Measurements from ENCODE around the gene CAT. TPM values are rescaled to one million over a fixed set of nuclear protein-coding genes. Genes with fewer than 3 reads are reported as not detected.
"Not testable (repeated sequence)": the region's sequence is repeated elsewhere in the genome, so short reads cannot be mapped to it uniquely, and the experiment has no call there.

The CAT gene
- total RNA-seq, 1 donor from 2014 or later = 31.1 TPM

DNA sequence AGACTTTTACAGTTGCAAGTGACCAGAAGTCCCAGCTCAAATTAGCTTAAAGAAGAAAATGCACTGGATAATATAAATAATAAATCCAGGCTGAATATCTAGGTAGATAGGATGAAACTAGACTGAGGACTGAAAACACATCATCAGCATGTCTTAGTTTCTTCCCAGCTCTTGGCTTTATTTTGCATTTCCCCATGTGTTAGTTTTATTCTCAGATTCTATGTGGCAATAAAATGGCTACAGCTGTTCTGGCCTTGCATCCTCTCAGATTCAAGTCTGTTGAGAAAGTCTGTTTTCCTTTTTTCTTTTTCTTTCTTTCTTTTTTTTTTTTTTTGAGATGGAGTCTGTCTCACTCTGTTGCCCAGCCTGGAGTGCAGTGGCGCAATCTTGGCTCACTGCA, 22.6 kb upstream of the CAT start:
- Mint-ChIP-seq H3K9me3 (ENCODE audit: low read depth) (peaks cover 30% of the 10 kb centered on the region), H3K4me3 (ENCODE audit: unreplicated experiment) (no peak overlapping the region), H3K27me3 (ENCODE audit: low read depth) (peaks cover 12% of the 10 kb centered on the region), H3K4me1 (ENCODE audit: low read depth) (no peaks in the 10 kb centered on the region), H3K27ac (ENCODE audit: unreplicated experiment) (no peak overlapping the region), H3K36me3 (ENCODE audit: low read depth) (peaks cover 13% of the 10 kb centered on the region)
- TF ChIP-seq, protein P1, sequence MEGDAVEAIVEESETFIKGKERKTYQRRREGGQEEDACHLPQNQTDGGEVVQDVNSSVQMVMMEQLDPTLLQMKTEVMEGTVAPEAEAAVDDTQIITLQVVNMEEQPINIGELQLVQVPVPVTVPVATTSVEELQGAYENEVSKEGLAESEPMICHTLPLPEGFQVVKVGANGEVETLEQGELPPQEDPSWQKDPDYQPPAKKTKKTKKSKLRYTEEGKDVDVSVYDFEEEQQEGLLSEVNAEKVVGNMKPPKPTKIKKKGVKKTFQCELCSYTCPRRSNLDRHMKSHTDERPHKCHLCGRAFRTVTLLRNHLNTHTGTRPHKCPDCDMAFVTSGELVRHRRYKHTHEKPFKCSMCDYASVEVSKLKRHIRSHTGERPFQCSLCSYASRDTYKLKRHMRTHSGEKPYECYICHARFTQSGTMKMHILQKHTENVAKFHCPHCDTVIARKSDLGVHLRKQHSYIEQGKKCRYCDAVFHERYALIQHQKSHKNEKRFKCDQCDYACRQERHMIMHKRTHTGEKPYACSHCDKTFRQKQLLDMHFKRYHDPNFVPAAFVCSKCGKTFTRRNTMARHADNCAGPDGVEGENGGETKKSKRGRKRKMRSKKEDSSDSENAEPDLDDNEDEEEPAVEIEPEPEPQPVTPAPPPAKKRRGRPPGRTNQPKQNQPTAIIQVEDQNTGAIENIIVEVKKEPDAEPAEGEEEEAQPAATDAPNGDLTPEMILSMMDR (IDR thresholded peaks at IDR 0.05) = no peak
- no peak for DNase-seq (ENCODE audit: low spot score)

DNA sequence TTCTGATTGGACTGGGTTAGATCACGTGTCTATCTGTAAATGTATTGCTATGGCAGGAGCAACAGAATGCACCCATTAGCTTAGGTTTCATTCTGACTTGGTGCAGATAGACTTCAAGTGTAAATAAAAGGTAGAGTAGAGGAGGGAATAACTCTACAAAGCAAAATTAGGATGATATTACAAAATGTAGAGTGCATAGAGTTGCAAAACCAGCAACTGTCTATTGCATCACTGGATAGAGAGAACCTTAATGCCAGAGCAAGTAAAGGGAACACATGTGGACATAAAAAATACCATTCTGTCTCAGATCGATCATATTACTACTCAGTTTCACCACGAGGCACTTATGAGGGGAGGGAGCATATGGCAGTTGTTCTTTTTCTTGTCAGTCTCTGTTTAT, 22.0 kb upstream of the CAT start:
- no peak overlapping the region for H3K4me3 Mint-ChIP-seq (ENCODE audit: unreplicated experiment)
- peaks cover 13% of the 10 kb centered on the region for H3K36me3 Mint-ChIP-seq (ENCODE audit: low read depth)
- TF ChIP-seq, protein P1 (IDR thresholded peaks at IDR 0.05) = no peak
- H3K9me3 Mint-ChIP-seq (ENCODE audit: low read depth) = peaks cover 24% of the 10 kb centered on the region
- peaks cover 12% of the 10 kb centered on the region for H3K27me3 Mint-ChIP-seq (ENCODE audit: low read depth)
- no peak for DNase-seq (ENCODE audit: low spot score)
- no peak overlapping the region for H3K27ac Mint-ChIP-seq (ENCODE audit: unreplicated experiment)
- no peaks in the 10 kb centered on the region for H3K4me1 Mint-ChIP-seq (ENCODE audit: low read depth)

DNA sequence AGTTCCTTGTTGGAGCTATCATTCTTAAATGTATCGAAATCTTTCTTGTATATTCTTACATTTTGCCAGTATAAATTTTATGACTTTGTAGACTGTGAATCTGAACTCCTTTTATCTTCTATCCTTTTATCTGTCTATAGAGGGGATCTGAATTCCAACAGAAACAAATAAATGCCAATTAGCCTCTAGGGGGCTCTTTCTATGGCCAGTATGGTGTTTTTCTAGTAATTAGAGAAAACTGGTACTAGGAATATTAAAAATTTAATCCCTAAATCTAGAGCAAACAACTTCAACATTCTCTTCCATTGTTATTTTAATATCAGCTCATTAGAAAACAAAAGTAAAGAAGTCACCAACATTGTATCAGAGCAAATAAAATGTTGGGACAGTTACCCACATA, 21.5 kb upstream of the CAT start:
- Mint-ChIP-seq H3K36me3 (ENCODE audit: low read depth) (peaks cover 11% of the 10 kb centered on the region), H3K4me3 (ENCODE audit: unreplicated experiment) (no peak overlapping the region), H3K4me1 (ENCODE audit: low read depth) (no peaks in the 10 kb centered on the region), H3K27me3 (ENCODE audit: low read depth) (peaks cover 12% of the 10 kb centered on the region), H3K27ac (ENCODE audit: unreplicated experiment) (no peak overlapping the region), H3K9me3 (ENCODE audit: low read depth) (peaks cover 22% of the 10 kb centered on the region)
- TF ChIP-seq, protein P1 (IDR thresholded peaks at IDR 0.05) = no peak
- DNase-seq (ENCODE audit: low spot score) = no peak

DNA sequence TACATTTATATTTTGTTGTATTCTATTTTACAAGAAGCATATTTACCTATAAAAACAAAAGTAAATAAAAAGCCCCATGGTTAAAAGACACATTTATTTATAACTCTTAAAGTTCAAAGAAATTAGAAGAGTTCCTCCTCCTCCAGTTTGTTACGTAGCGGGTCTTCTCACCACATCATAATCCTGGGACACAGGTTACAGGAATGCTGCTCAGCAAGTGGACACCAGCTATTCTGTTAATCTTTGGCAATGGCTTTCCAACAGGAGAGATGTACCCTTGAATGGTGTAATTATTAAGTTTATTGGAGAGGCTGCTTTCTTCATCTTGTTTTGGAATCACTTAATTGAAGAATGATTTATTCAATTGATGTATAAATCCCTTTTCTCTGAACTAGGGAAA, 19.6 kb upstream of the CAT start:
- TF ChIP-seq, protein P1 (IDR thresholded peaks at IDR 0.05) = no peak
- Mint-ChIP-seq H3K27me3 (ENCODE audit: low read depth) (peaks cover 12% of the 10 kb centered on the region), H3K36me3 (ENCODE audit: low read depth) (peaks cover 5% of the 10 kb centered on the region), H3K9me3 (ENCODE audit: low read depth) (peaks cover 7% of the 10 kb centered on the region), H3K4me1 (ENCODE audit: low read depth) (no peaks in the 10 kb centered on the region), H3K4me3 (ENCODE audit: unreplicated experiment) (no peak overlapping the region), H3K27ac (ENCODE audit: unreplicated experiment) (no peak overlapping the region)
- DNase-seq (ENCODE audit: low spot score) = no peak

DNA sequence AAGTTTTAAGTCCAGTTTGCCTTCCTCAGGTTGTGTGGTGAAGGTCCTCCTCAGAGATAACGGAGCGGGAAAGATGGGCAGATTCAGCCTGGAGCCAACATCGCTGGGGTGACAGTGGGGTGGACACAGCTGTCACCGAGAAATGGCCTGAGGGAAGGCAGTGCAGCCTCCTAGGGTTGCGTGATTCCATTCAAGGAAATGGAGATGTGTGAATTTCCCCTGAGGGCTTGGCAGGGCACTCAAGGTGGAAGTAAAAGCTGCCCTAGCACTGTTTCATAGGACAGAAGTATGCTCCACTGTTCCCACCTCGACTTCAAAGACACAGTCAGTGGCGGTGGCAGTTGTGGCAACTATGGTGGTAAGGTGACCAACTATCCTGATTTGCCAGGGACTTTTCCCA, 15.4 kb upstream of the CAT start:
- no peaks in the 10 kb centered on the region for H3K9me3 Mint-ChIP-seq (ENCODE audit: low read depth)
- H3K4me3 Mint-ChIP-seq (ENCODE audit: unreplicated experiment) = no peak overlapping the region
- H3K36me3 Mint-ChIP-seq (ENCODE audit: low read depth) = no peaks in the 10 kb centered on the region
- DNase-seq (ENCODE audit: low spot score) = no peak
- TF ChIP-seq, protein P1 (IDR thresholded peaks at IDR 0.05) = no peak
- H3K4me1 Mint-ChIP-seq (ENCODE audit: low read depth) = peaks cover 8% of the 10 kb centered on the region
- H3K27me3 Mint-ChIP-seq (ENCODE audit: low read depth) = peaks cover 9% of the 10 kb centered on the region
- no peak overlapping the region for H3K27ac Mint-ChIP-seq (ENCODE audit: unreplicated experiment)

DNA sequence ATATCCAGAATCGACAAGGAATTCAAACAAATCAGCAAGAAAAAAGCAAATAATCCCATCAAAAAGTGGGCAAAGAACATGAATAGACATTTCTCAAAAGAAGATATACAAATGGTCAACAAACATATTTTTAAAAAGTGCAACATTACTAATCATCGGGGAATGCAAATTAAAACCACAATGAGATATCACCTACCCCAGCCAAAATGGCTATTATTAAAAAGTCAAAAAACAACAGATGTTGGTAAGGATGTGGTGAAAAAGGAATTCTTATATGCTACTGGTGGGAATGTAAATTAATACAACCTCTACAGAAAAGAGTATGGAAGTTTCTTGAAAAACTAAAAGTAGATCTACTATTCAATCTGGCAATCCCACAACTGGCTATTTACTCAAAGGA, 13.9 kb upstream of the CAT start:
- DNase-seq (ENCODE audit: low spot score); H3K27ac Mint-ChIP-seq (ENCODE audit: unreplicated experiment); H3K36me3 Mint-ChIP-seq (ENCODE audit: low read depth); H3K4me3 Mint-ChIP-seq (ENCODE audit: unreplicated experiment); H3K4me1 Mint-ChIP-seq (ENCODE audit: low read depth); H3K9me3 Mint-ChIP-seq (ENCODE audit: low read depth); H3K27me3 Mint-ChIP-seq (ENCODE audit: low read depth): not testable (repeated sequence)

Measured in chondrocyte (in vitro differentiated cells).